Thyroid gland (tissue), 4 donors: Measurements from ENCODE around the gene COQ8A.

Experiments used
- CTCF ChIP-seq, 6 experiments: fragments of 200-600 bp in 3 of 6; fragments of 450-650 bp in 3 of 6; sonication (generic) in 3 of 6; IDR thresholded peaks; one replicate each; pipeline ENCODE4 v1.5.1; 2016 to 2019; ENCODE audit warnings: antibody characterized with exemption in 6 of 6, mild to moderate bottlenecking in 2 of 6, inconsistent platforms in 1 of 6, moderate library complexity in 1 of 6
- POLR2A ChIP-seq, 2 donors: fragments of 450-650 bp; IDR thresholded peaks; one replicate each; pipeline ENCODE4 v1.6.1; 2017; ENCODE audit warnings: antibody characterized with exemption in 2 of 2, mild to moderate bottlenecking in 2 of 2, moderate library complexity in 1 of 2

GRCh38 chr1:226987179-226987536 lies 47.1 kb downstream of the COQ8A start:
- TF ChIP-seq POLR2A (IDR thresholded peaks at IDR 0.05): no peak
- TF ChIP-seq CTCF (IDR thresholded peaks at IDR 0.05): no peak
